Activated naive CD8-positive, alpha-beta T cell treated with anti-CD3 and anti-CD28 coated beads, Interleukin-2, amount 50 U/mL, for 16 hours (primary cell): Measurements from ENCODE around the gene ANO5.

Experiments used
- DNase-seq: peaks from one replicate; pipeline ENCODE4 v3.0.0-alpha.2; 2020; ENCODE audit warnings: low read depth, low spot score

The ANO5 gene

GRCh38 chr11:22331771-22332170 is 138.9 kb downstream of the ANO5 start:
- DNase-seq, result no peak
